Heart left ventricle (tissue), 13 donors: Measurements from ENCODE around the gene HSF4.

Experiments
- POLR2A ChIP-seq, 2 donors: fragments of 450-650 bp; IDR thresholded peaks; one replicate each; pipeline ENCODE4 v1.6.1; 2017; ENCODE audit warnings: antibody characterized with exemption in 2 of 2, mild to moderate bottlenecking in 2 of 2, moderate library complexity in 2 of 2
- TF ChIP-seq, protein P1 (sequence below), 12 donors: fragments of 200-600 bp; sonication (generic) in 4 of 12; IDR thresholded peaks; one replicate each; pipeline versions ENCODE4 v1.5.0 to v1.8.0; 2018 to 2022; ENCODE audit warnings: antibody characterized with exemption in 12 of 12, mild to moderate bottlenecking in 5 of 12
- donor health status: ischemic (EF 13 %, LVEDD 7.1; RV severe dilation, severe dysfunction).
- donor health status: DM: no; HTN: yes; CAD: no.
- donor health status: DM: no; HTN: no; CAD: no.
- donor health status: ischemic (EF 25% LVEDD 6.9; RV normal size, moderate dysfunction).
- donor health status: ischemic (EF 25% LVEDD 5.7; RV mildly dilated, moderate dysfunction).
- donor health status: ischemic (EF 35%, LVEDD 5.7; RV mildly dilated, moderate dysfunction).
- donor health status: nonischemic (EF 11% LVEDD 7.7; RV severe dilation, severe dysfunction).
- donor health status: DM: yes; HTN: yes; CAD: no.
- donor health status: PGD.
- donor health status: ischemic (EF 29% LVEDD 5.4; RV normal size, mild dysfunction).
- donor health status: nonischemic (EF 23%, LVEDD 6.1; RV moderate dilation, normal function).

- TF ChIP-seq, protein P1, sequence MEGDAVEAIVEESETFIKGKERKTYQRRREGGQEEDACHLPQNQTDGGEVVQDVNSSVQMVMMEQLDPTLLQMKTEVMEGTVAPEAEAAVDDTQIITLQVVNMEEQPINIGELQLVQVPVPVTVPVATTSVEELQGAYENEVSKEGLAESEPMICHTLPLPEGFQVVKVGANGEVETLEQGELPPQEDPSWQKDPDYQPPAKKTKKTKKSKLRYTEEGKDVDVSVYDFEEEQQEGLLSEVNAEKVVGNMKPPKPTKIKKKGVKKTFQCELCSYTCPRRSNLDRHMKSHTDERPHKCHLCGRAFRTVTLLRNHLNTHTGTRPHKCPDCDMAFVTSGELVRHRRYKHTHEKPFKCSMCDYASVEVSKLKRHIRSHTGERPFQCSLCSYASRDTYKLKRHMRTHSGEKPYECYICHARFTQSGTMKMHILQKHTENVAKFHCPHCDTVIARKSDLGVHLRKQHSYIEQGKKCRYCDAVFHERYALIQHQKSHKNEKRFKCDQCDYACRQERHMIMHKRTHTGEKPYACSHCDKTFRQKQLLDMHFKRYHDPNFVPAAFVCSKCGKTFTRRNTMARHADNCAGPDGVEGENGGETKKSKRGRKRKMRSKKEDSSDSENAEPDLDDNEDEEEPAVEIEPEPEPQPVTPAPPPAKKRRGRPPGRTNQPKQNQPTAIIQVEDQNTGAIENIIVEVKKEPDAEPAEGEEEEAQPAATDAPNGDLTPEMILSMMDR (IDR thresholded peaks at IDR 0.05) = no peak
- TF ChIP-seq POLR2A (IDR thresholded peaks at IDR 0.05) = no peak
Observed at GRCh38 chr16:67181346-67181745, 16.8 kb downstream of the HSF4 start.
